ENCODE results near the gene EIF1. TPM values are rescaled to one million over a fixed set of nuclear protein-coding genes. Genes with fewer than 3 reads are reported as not detected.

The EIF1 gene
- total RNA-seq, 4 donors from 2014 or later = 563 to 1,496 (median 636) TPM

DNA sequence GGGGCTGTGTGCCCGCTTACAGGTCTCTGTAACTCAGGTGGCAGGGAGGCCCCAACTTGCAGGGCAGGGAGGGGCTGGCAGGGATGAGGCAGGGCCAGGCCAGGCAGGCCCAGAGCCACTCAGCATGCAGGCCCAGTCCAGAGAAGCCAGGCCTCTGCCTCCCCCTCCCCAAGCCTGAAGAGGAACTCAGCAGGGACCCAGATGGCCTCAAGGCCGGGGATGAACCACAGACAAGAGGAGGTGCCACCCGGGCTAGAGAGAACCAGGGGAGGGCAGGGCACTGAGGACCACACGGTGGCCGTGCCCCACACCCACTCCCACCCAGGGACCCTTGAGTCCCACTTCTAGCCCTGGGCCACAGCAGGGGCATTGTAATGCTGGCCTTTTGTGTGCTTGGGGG is 29.8 kb upstream of the EIF1 start:
- TF ChIP-seq, protein P1, sequence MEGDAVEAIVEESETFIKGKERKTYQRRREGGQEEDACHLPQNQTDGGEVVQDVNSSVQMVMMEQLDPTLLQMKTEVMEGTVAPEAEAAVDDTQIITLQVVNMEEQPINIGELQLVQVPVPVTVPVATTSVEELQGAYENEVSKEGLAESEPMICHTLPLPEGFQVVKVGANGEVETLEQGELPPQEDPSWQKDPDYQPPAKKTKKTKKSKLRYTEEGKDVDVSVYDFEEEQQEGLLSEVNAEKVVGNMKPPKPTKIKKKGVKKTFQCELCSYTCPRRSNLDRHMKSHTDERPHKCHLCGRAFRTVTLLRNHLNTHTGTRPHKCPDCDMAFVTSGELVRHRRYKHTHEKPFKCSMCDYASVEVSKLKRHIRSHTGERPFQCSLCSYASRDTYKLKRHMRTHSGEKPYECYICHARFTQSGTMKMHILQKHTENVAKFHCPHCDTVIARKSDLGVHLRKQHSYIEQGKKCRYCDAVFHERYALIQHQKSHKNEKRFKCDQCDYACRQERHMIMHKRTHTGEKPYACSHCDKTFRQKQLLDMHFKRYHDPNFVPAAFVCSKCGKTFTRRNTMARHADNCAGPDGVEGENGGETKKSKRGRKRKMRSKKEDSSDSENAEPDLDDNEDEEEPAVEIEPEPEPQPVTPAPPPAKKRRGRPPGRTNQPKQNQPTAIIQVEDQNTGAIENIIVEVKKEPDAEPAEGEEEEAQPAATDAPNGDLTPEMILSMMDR (IDR thresholded peaks at IDR 0.05; ENCODE audit: low read depth) = no peak

DNA sequence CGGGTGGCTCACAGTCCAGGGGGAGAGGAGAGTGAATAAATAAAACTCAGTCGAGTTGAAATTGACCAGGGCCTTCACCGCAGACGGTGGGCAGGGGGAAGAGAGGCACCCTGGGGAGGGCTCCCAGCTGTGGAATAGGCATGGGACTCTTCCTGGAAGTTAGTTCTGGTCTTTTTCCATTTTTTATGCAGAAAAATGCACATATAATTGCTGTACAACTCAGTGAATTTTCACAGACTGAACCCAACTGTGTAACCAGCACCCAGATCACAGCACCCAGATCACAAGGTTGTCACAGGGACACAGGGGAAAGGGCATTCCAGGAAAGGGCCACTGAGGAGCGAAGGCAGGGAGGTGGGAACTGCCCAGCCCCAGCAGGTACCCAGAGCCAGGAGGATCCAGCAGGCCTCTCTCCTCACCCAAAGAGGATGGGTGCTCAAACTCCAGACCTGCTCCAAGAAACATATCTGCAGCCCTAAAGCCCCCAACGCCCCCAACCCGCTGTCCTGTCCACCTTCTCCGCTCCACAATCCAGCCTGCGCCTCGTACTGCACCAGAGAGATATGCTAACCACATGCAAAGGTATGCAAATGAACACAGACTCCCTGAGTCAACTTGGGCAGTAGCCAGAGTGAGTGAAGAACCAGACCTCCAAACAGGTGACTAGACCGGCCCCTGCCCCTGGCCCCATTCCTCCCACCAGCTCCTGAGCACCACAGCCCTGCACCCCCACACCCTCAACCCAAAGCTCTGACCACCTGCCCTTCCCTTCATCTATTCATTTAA is 29.1 kb upstream of the EIF1 start:
- TF ChIP-seq, protein P1 (IDR thresholded peaks at IDR 0.05; ENCODE audit: low read depth) = no peak

DNA sequence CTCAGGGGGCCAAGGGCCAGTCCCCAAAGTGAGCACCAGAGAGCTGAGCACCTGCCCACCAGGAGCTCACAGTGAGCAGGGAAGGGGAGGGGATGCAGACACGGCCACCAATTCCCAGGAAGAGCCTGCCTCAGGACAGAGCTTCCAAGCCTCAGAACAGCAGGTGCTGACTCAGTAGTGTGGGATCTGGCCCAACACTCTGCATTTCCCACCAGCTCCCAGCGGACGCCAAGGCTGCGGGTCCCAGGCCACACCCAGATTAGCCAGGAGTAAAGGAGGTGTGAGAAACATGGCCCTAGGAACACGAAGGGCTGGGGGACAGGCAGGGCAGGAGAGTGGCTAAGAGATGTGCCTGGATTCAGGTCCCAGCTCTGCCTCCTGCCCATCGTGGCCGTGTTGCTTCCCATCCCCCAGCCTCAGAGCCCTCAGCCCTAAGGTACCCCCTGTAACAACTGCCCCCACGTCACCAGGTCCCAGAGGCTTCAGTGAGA is 28.4 kb upstream of the EIF1 start:
- TF ChIP-seq, protein P1 (IDR thresholded peaks at IDR 0.05; ENCODE audit: low read depth) = no peak

DNA sequence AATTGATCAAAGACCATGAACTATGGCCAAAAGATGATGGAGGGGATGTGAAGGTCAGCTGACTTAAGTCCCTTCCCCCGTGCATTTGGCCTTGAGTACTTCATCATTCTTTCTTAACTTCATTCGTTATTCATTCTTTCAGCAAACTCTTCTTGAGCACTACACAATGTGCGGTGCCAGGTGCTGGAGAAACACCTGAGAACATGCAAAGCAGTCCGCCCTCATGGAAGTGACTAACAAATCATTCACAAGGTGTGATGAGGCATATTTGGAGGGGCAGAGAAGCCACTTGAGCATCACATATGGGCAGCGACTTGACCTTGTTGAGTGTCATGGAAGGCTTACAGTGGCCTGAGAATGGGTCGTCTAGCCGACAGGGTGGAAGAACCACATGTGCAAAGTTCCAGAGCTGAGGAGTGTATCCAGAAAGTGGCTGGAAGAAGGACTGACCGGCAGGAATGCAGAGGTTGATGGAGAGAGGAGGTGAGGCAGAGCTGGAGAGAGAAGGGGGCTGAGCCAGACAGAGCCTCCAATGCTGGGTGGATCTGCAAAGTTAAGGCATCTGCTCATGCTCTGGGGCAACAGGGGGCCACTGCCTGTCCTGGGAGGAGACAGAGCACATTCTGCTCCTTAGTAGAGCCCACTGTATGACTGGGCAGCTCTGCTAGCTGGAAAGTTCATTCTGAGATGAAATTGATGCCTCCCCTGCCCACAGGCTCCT is 25.1 kb upstream of the EIF1 start:
- TF ChIP-seq, protein P1 (IDR thresholded peaks at IDR 0.05; ENCODE audit: low read depth) = no peak

DNA sequence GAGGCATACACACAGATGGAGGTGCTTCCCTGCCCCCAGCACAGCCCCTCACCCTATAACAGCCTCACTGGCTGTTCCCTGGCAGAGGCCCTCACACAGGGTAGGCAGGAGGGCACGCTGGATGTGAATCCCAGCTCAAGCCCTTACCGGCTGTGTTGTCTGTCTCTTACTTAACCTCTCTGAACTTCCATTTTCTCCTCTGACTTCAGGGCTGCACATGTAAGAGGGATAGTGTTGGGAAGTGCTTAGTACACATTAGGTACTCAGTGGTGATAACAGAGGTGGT is 24.6 kb upstream of the EIF1 start:
- TF ChIP-seq, protein P1 (IDR thresholded peaks at IDR 0.05; ENCODE audit: low read depth) = no peak

DNA sequence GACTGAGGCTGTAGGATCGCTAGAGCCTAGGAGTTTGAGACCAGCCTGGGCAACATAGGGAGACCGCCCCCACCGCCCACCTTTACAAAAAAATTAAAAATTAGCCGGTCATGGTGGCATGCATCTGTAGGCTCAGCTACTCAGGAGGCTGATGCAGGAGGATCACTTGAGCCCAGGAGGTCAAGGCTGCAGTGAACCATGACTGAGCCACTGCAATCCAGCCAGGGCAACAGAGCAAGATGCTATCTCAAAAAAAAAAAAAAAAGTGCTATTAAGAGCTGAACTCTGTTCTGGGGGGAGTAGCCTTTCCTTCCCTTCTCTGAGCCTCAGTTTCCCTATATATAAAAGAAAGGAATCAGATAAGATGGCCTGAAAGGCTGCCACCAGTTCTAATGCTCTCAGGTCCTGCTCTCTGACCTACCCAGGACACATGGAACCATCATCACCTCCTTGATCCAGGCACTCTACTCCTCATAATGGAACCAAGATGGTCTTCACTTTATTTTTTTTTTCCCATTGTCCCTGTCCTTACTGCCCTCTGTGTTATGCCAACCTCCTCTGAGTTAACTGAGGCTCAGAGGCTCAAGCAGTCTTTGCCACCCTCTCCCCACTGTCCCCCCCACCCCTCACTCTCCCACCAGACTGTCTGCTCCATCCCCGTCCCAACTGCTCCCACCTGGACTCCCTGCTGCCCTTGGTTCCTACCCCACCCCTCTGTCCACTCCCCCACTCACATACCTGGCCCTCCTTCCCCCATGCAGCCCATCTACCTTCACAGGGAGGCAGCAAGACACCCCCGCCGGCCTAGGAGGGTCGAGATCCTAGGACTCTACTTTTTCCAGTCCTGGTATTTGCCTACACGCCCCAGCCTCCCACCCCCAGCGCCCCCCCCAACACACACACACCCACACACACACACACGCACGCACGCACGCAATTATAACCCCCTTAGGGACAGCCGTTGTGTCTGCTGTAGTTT is 23.8 kb upstream of the EIF1 start:
- TF ChIP-seq, protein P1 (IDR thresholded peaks at IDR 0.05; ENCODE audit: low read depth) = no peak

Data from subcutaneous adipose tissue (tissue), 4 donors.